OCI-LY7 (cell line): ENCODE data around the gene BDH1. TPM values are rescaled to one million over a fixed set of nuclear protein-coding genes. Genes with fewer than 3 reads are reported as not detected.

ENCODE experiments used
- BruUV-seq: library from RNA; stranded (reverse); fragments of 400-500 nt; replicated peaks from 2 replicates; lab custom pipeline; 2021; lab: Mats Ljungman, UMichigan
- CTCF ChIA-PET: fragments of 300-600 bp; sonication (Branson Sonifier 250); formaldehyde crosslinking; loops from one replicate; lab custom pipeline; 2022; ENCODE audit warnings: antibody characterized with exemption; ENCODE audit not compliant: unreplicated experiment; lab: Charles Lee
- POLR2A ChIA-PET: fragments of 300-600 bp; sonication (Branson Sonifier 250); formaldehyde crosslinking; loops from one replicate; lab custom pipeline; 2022; ENCODE audit warnings: antibody characterized with exemption; lab: Charles Lee
- DNase-seq: peaks from one replicate; pipeline ENCODE4 v3.0.0-alpha.2; 2015; ENCODE audit warnings: low spot score
- H2AFZ ChIP-seq: fragments of 200-600 bp; sonication (generic), shearing (Covaris generic); 2 replicates; pipeline ENCODE4 v1.6.1; 2014; ENCODE audit warnings: mild to moderate bottlenecking, antibody characterized with exemption, low read length, moderate library complexity
- H3K27ac ChIP-seq: fragments of 200-600 bp; sonication (generic); 2 replicates; pipeline ENCODE4 v1.5.1; 2014; ENCODE audit warnings: mixed run types, low read depth, mild to moderate bottlenecking, moderate library complexity, low read length, inconsistent platforms; ENCODE audit not compliant: poor library complexity, severe bottlenecking
- H3K36me3 ChIP-seq: fragments of 200-600 bp; sonication (generic); 2 replicates; pipeline ENCODE4 v1.6.1; 2014; ENCODE audit warnings: mild to moderate bottlenecking, antibody characterized with exemption, low read length, moderate library complexity, mixed read lengths; ENCODE audit not compliant: insufficient read depth
- H3K4me1 ChIP-seq: fragments of 200-600 bp; sonication (generic); 2 replicates; pipeline ENCODE4 v1.5.1; 2014; ENCODE audit warnings: mild to moderate bottlenecking, low read length; ENCODE audit not compliant: insufficient read depth, poor library complexity, severe bottlenecking
- H3K4me2 ChIP-seq: fragments of 200-600 bp; sonication (generic); 2 replicates; pipeline ENCODE4 v1.6.1; 2014; ENCODE audit warnings: mild to moderate bottlenecking, low read length
- H3K4me3 ChIP-seq: fragments of 200-600 bp; sonication (generic); 2 replicates; pipeline ENCODE4 v1.5.1; 2014; ENCODE audit warnings: mild to moderate bottlenecking, low read depth, low read length; ENCODE audit not compliant: poor library complexity, severe bottlenecking
- H3K79me2 ChIP-seq: fragments of 200-600 bp; sonication (generic); 2 replicates; pipeline ENCODE4 v1.6.1; 2016; ENCODE audit warnings: low read depth, mild to moderate bottlenecking, low read length, moderate library complexity, mixed read lengths; ENCODE audit not compliant: insufficient read depth
- H3K9me2 ChIP-seq: fragments of 200-600 bp; sonication (generic); 2 replicates; pipeline ENCODE4 v1.6.1; 2016; ENCODE audit warnings: mild to moderate bottlenecking, low read length, mixed read lengths; ENCODE audit not compliant: insufficient read depth
- H3K9me3 ChIP-seq: fragments of 200-600 bp; sonication (generic); 2 replicates; pipeline ENCODE4 v1.6.1; 2014; ENCODE audit warnings: mild to moderate bottlenecking, mixed run types, low read length, mixed read lengths
- H4K20me1 ChIP-seq: fragments of 200-600 bp; sonication (generic); 2 replicates; pipeline ENCODE4 v1.6.1; 2014; ENCODE audit warnings: mild to moderate bottlenecking, antibody characterized with exemption, low read length, moderate library complexity, mixed read lengths; ENCODE audit not compliant: insufficient read depth
- EZH2phosphoT487 ChIP-seq: fragments of 200-600 bp; sonication (generic); IDR thresholded peaks from 2 replicates; pipeline ENCODE4 v1.6.1; 2018; ENCODE audit warnings: low read depth, borderline replicate concordance, mild to moderate bottlenecking, mixed run types, antibody characterized with exemption, low read length, moderate library complexity, mixed read lengths
- intact Hi-C: fragments of 100-400 bp; cut with micrococcal nuclease; formaldehyde crosslinking; loops from one replicate; pipeline ENCODE4 v1.10.0; 2022; ENCODE audit not compliant: unreplicated experiment
- total RNA-seq, 2 experiments: library from RNA; depleted of rRNA in 1 of 2; stranded (reverse); fragments of >200 nt in 1 of 2; shearing (Covaris generic) in 1 of 2; gene quantifications; 2 replicates each; pipeline ENCODE4 v1.2.3, GENCODE V29; 2014 to 2022
- TF ChIP-seq, protein P1 (sequence below): fragments of 200-600 bp; sonication (generic); conservative IDR thresholded peaks from 2 replicates; pipeline ENCODE4 v1.5.1; 2014; ENCODE audit warnings: mild to moderate bottlenecking, antibody characterized with exemption, low read length, moderate library complexity, mixed read lengths

The BDH1 gene
- total RNA-seq, 2 experiments from 2014 or later: 14.1 to 14.5 TPM

DNA sequence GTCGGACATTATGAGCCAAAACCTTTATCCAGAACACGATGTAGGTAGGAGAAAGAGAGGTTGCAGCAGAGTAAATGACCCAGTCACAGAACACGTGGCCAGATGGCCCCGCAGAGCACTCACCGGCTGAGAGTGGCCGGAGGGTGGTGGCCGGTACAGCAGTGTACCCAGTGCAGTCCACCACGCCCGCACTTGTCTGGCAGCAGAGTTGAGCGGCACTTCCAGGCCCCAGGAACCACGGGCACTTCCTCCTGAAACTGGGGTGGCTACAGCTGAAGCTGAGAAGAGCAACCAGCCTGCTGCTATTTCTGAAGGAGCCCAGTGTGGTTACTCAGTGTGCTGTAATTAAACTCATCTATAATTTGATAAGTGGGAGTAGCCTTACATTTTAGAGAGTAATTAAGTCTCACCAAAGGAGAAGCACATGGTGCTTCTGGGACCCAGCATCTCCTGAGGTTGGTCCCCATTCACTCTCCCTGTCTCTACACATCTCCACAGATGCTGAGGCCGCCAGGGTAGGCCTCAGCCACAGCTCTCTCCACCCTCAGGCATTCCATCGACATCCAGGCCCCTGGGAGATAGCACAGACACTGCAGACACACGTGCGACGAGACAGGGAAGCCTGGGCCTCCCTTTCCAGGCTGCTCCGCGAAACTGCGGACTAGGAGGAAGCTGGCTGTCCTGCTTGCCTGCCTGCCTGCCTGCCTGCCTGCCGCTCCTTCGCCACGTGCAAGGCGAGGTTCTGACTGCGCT, 49.8 kb downstream of the BDH1 start:
- DNase-seq: no peak
- H3K27ac ChIP-seq: no peak overlapping the region
- CTCF ChIA-PET: no interaction called here
- intact Hi-C loops: no loop called here
- no peaks in the 10 kb centered on the region for H3K79me2 ChIP-seq
- H3K4me3 ChIP-seq: no peak overlapping the region
- H3K4me2 ChIP-seq: no peak overlapping the region
- peaks cover 8% of the 10 kb centered on the region; the same call in 1 of the 2 replicates for H3K9me3 ChIP-seq
- H3K36me3 ChIP-seq: no peaks in the 10 kb centered on the region
- no peaks in the 10 kb centered on the region for H4K20me1 ChIP-seq
- TF ChIP-seq EZH2phosphoT487: no peak
- TF ChIP-seq, protein P1, sequence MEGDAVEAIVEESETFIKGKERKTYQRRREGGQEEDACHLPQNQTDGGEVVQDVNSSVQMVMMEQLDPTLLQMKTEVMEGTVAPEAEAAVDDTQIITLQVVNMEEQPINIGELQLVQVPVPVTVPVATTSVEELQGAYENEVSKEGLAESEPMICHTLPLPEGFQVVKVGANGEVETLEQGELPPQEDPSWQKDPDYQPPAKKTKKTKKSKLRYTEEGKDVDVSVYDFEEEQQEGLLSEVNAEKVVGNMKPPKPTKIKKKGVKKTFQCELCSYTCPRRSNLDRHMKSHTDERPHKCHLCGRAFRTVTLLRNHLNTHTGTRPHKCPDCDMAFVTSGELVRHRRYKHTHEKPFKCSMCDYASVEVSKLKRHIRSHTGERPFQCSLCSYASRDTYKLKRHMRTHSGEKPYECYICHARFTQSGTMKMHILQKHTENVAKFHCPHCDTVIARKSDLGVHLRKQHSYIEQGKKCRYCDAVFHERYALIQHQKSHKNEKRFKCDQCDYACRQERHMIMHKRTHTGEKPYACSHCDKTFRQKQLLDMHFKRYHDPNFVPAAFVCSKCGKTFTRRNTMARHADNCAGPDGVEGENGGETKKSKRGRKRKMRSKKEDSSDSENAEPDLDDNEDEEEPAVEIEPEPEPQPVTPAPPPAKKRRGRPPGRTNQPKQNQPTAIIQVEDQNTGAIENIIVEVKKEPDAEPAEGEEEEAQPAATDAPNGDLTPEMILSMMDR: no peak
- BruUV-seq: no TSS peak
- peaks cover 4% of the 10 kb centered on the region for H3K4me1 ChIP-seq
- POLR2A ChIA-PET: interaction anchor here (0.5 kb wide), 1 partner anchor 244 kb away, joined by 6 read pairs; no protein-coding TSS in a partner anchor
- H2AFZ ChIP-seq: no peak overlapping the region
- H3K9me2 ChIP-seq: no peaks in the 10 kb centered on the region

DNA sequence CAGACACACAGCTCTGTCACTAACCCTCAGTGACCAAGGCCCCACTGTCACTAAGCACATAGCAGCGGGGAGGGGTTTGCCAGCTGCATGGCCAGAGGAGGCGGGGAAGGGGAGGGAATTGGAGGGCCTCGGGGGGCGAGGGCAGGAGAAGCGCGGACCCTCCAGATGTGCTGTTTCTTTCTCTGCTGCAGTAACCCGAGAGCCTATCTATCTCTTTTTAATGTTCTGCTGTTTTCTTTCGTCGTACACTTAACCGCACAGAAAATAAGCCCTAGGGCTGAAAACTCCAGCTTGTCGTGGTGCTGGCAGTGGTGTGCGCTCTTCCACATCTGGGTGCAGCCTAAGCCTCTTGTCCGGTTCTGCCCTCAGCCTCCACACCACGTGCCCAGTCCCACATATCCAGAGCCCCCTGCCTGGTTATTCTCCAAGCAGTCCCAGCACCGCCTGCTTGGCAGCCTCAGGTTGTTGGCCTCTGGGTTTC, 51.1 kb downstream of the BDH1 start:
- no peaks in the 10 kb centered on the region for H3K4me1 ChIP-seq
- no peak for DNase-seq
- no peak overlapping the region for H3K4me3 ChIP-seq
- no peak overlapping the region for H3K4me2 ChIP-seq
- H3K36me3 ChIP-seq: no peaks in the 10 kb centered on the region
- POLR2A ChIA-PET: no interaction called here
- BruUV-seq: no TSS peak
- H3K79me2 ChIP-seq: no peaks in the 10 kb centered on the region
- H2AFZ ChIP-seq: no peak overlapping the region
- H3K9me2 ChIP-seq: no peaks in the 10 kb centered on the region
- no peak overlapping the region for H3K27ac ChIP-seq
- CTCF ChIA-PET: no interaction called here
- no peaks in the 10 kb centered on the region for H4K20me1 ChIP-seq
- TF ChIP-seq, protein P1: no peak
- TF ChIP-seq EZH2phosphoT487: no peak
- intact Hi-C loops: no loop called here
- H3K9me3 ChIP-seq: peaks cover 10% of the 10 kb centered on the region; the same call in 1 of the 2 replicates

DNA sequence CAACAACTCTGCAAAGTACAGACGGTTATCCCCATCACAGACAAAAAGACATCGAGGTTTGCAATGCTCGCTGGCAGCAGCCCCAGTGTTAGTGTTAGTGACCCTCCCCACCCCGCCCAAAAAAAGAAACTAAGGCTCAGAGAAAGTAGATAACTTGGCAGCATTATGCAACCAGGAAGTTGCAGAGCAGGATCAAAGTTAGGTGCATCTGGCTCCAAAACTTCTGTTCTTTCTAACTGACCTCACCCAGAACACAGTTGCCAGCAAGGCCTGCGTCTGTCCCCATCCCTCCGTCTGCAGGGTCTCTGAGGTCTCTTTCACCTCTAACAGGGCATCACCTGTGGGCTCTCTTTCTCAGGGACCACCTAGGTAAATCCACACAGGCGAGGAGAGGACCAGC, 51.5 kb downstream of the BDH1 start:
- no peaks in the 10 kb centered on the region for H3K9me2 ChIP-seq
- H3K4me3 ChIP-seq: no peak overlapping the region
- TF ChIP-seq, protein P1: no peak
- TF ChIP-seq EZH2phosphoT487: no peak
- DNase-seq: no peak
- no peaks in the 10 kb centered on the region for H4K20me1 ChIP-seq
- BruUV-seq: no TSS peak
- ChIA-PET POLR2A (no interaction called here), CTCF (no interaction called here)
- intact Hi-C loops: no loop called here
- H3K27ac ChIP-seq: no peak overlapping the region
- H3K36me3 ChIP-seq: no peaks in the 10 kb centered on the region
- H3K9me3 ChIP-seq: peaks cover 10% of the 10 kb centered on the region; the same call in 1 of the 2 replicates
- H2AFZ ChIP-seq: no peak overlapping the region
- H3K4me2 ChIP-seq: no peak overlapping the region
- no peaks in the 10 kb centered on the region for H3K79me2 ChIP-seq
- H3K4me1 ChIP-seq: no peaks in the 10 kb centered on the region
